HG03469 (cell line): ENCODE results near the gene AAK1.

Source experiments
- ATAC-seq: cut with Tn5 transposase; IDR thresholded peaks from one replicate; pipeline ENCODE4 v1.9.1; 2021; ENCODE audit warnings: mild to moderate bottlenecking, moderate library complexity, moderate number of reproducible peaks; ENCODE audit not compliant: unreplicated experiment

The AAK1 gene

DNA sequence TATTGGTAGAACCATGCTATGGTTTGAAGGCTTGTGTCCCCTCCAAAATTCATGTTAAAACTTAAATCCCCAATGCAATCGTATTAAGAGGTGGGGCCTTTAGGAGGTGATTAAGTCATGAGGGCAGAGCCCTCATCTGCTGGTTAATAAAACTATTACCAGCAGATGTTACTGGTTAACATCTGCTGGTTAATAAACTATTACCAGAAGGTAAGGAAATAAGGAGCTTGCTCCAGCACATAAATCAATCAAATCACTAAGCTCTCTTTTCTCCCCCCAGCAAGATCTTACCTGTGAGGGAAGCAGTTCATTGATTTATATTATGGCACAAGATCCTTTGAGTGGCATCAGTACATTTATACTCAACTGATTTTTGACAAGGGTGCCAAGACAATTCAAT, 96.9 kb downstream of the AAK1 start:
- no peak for ATAC-seq

DNA sequence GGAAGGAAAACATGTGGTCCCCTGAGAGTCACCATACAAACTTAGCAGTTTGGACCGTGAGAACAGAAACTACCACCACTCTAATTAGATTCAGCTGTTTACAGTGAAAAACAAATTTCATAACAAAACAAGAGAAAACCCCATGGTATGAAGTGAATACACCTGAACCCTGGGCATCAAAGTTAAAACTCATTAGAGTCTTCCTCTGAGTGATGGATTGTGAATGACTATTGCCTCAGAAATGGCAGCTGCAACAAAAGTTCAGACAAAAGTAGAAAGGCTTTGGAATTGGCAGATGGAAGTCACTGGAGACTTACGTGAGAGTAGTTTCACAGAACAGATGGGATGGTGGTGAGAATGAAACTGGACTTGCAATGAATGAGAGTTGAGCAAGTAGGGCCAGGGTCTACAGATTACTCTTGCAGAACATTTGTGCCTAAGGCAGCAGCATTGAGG, 98.0 kb downstream of the AAK1 start:
- no peak for ATAC-seq

DNA sequence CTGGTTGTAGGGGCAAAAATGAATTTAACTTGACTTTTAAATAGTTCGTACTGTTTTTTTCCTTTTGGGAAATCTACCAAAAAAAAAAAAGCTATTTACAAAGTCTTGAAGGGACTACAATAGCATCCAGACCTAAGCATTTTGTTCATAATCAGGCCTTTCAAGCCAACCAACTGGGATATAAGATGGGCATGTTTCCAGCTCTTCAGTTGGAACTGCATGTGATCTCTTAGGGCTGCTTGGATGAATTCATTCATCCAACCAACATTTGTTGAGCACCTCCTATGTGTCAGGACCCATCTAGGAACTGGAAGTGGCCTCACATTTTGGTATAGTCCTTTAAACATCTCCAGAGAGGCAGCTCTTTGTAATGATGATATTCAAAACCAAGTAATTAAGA, 98.6 kb downstream of the AAK1 start:
- ATAC-seq, result no peak

DNA sequence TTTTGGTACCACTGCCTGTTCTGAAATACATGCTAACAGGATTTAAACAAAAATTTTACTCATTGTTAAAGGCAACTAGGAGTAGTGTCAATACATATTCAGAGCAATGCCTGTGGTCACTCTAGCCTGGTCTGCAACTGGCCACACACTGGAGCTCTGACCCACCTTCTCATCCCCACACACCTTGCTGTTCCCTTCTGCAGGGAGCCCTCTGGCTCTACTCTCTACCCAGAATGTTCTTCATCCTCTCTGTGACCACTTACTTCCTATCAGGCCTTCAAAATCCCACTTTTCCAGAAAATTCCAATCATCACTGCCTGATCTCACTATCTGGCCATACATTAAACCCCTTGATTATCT, 104.0 kb downstream of the AAK1 start:
- ATAC-seq, result no peak

DNA sequence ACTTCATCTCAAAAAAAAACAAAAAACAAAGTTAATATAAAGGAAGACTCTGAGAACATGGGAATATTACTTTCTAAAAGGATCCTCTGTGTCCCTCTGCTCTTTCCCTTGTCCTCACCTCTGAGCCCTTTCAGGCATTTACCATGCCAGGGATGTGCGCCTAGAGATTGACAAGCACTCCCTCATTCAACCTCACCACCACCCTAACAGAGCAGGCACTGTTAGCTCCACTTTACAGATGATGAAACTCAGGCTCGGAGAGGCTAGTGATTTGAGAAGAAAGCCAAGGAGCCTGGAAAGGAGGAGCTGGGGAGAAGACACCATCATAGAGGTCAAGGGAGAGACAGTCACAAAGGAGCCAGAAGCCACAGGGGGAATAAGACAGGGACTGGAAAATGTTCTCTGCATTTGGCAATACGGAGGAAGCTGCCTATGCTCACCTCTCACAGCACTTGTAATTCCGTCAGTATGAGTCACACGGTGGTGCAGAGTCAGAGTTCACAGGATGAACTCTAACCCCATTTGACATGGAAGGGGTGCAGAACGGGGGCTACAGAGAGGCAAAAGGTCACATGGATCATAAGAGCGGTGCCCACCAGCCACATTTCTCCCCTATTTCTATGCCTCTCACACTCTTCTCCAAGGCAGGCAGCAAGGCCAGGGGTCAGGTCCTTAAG, 104.5 kb downstream of the AAK1 start:
- ATAC-seq, result no peak

DNA sequence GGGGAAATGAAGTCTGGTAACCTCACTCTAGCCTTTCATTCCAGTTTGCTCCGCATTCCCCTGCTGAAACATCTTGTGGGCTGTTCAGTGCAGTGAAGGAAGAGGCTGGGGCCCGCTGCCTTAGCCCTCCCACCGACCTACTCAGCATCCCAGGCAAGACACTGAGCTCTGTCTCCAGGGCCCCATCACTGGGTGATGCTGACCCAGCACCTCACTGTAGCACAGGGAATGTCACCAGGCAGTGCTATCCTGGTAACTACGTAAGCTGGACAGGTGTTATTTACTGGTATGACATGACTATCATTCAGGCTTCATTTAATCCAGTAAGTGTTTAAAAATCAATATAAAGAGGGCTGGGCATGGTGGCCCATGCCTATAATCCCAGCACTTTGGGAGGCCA, 105.3 kb downstream of the AAK1 start:
- ATAC-seq, result no peak

DNA sequence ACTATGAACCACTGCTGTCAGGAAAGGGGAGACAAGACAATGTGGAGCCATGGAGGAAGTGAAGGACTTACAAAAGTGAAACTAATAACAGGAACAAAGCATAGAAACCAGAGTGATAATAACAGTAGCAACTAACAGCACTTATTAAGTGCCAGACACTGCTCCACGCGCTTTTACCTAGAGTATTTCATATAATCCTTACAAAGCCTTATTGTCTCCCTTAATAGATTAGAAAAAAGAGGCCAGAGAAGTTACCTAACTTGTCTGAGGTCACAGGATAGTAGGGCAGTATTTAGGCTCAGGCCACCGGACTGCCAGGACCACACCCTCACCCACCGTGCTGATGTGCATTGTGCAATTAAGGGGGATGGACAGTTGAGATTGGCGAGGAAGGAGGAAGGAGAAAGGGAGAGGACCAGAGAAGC, 107.7 kb downstream of the AAK1 start:
- no peak for ATAC-seq

DNA sequence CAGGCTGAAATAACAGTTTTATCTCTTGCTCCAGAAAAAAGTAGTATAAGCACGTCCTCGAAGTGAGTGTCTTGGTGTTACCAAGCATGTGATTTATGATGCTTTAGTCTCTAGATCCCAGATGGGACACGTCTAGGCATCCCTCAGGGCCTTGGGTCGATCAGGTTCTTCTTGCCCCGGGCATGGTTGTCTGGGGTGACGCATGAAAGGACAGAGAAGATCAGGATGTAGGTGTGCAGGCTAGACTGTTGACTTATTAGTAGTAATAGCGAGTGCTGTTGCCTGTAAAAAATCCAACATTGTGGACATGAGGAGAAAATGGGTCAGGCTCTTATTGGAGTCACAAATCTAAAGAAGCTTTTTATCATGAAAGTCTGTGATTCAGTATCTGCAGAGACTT, 112.4 kb downstream of the AAK1 start:
- no peak for ATAC-seq

DNA sequence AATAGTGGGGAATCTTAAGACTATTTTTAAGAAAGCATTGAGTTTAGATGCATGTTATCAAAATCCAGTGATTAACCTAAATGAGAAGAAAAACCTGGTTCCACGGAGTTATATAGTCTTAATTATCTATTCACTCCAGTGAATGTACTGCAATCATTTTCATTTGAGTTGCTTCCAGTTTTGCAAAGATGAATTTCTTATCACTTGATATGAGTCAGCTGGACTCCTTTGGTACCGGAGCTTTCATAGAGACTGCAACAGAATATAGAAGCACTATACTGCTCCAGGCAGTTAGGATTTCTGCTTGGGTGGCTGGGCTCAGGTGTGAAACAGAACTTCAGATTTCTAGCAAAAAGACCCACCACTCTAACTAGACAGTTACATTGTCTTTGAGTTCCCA, 114.1 kb downstream of the AAK1 start:
- ATAC-seq, result no peak

DNA sequence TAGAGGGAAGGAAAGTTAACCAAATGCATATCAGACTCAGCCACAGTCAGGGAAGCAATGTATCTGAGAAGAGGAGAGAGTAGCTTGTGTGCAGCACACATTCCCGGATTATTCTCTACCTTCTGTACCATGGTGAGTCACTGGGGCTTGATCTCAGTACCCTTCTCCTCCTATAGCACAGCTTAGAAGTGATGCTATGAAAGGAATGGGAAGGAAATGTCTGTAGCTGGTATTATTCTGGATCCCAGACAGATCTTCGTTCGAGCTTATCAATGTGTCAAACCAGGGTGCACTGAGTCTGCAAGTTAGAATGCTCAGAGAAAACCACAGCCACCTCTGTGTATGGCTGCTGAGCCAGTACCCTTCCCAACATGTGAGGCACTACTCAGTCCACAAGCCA, 118.3 kb downstream of the AAK1 start:
- no peak for ATAC-seq

DNA sequence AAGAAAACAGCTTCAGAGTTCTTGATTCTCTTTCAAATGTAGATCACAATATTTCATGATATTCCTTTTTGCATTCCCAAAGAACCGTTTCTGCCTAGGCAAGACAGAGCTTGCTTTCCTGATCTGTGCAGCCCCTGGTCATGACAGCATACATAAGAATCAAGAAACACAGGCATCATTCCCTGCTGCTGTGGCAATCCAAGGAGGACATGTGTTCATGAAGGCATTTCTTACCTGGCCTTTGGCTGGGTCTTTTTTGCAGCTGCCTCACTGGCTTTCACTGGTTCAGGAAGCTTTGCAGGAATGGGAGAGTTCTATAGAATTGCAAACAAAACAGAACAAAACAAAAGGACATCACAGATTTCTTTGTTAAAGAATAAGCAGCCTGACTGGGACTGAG, 118.7 kb downstream of the AAK1 start:
- no peak for ATAC-seq

DNA sequence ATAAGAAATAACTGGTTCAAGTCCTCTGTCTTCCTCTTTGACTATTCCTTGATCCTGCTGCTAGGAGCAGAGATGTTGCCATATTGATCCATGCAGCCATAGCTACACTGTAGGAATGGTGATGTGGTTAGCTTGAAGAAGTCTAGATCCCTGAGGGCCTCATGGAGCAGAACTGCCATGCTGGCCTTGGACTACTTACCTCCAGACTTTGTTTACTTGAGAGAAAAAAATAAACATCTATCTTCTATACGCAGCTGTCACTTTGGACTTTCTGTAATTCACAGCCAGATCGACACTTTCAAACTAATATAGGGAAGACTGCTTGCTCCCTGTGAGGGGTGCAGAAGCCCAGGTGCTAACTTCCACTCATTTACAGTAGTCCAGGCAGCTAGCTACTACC, 121.8 kb downstream of the AAK1 start:
- no peak for ATAC-seq

DNA sequence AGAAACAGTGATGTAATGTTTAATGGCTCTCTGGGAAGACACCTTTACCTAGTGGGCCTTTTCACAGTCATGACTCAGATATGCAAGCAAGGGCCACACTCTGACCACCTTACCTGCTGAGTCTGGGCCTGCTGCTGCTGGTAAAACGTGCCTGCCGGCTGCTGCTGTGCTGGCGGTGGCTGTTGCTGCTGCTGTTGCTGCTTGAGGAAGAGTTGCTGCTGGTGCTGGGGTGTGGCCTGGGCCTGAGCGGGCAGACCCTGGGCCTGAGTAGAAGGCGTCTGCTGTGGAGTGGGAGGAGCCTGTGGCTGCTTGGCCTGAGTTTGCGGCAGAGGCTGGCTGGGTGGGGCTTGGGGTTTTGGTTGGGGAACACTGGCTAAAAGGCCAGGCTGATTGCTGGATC, 124.7 kb downstream of the AAK1 start:
- ATAC-seq, result no peak

DNA sequence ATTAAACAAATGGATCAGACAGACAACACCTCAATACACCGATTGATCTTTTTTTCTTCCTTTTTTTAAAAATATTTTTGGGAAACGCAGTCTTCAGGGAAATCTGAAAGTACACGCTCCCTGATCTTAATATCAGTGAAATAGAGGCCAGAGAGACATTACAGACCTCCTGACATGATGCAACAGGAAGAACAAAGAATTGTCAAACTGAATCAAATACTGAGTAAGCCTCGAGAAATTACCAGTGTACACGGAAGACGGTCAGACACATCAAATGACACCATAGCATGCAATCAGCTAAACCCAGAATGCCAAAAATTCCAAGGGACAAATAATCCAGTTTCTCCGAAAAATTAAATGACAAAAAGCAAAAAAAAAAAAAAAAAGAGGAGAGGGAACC, 126.1 kb downstream of the AAK1 start:
- ATAC-seq, result no peak

DNA sequence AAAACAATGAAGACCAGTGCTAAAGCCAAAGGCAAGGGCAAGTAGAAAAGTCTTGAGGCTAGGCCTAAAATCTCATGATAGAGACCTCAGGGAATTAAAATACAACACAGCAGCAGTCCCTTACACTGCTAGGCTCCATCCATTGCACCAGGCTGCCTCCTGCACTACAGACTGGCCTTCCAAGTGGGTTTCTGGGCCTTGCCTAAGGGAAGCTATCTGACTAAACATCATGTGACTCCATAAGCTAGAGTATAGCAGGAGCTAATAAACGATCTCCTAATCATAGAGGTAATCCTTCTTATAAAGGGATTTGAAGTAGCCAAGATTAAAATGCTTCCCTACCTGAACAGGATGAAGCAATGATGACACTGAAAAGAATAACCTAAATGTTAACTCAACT, 128.7 kb downstream of the AAK1 start:
- no peak for ATAC-seq

DNA sequence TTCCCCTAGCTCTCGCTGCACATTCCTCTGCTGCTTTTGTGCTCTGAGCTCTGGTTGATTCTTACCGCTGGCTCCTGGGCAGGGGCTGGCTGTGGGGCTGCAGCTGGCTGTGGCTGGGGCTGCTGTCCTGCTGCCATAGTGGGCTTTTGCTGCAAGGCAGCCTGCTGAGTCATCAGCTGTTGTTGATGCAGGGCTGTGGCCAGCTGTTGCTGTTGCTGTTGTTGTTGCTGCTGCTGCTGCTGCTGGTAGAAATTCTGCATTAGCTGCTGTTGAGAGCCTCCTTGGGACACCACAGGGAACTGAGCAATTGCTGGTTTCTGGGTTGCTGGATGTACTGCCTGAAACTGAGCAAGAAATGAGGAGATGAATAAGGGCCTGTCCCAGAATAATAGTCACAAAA, 129.1 kb downstream of the AAK1 start:
- no peak for ATAC-seq

DNA sequence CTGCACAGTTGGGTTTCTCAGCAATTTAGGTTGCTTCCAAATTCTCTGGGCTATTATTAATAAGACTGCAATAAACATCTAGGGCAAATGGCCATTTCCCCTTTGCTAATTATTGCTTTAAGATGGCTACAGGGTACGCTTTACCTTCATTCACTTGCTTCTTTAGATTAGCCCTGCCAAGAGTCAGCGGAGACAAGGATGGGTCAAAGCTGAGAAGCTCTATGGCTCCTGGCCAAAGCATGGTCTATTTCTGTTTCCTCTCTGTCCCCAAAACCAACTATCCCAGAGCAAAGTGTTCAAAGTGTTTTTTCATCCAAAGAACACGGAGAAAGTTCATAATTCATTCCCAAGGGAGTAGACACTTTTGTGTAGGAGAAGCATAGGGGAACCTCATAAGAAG, 131.1 kb downstream of the AAK1 start:
- no peak for ATAC-seq

DNA sequence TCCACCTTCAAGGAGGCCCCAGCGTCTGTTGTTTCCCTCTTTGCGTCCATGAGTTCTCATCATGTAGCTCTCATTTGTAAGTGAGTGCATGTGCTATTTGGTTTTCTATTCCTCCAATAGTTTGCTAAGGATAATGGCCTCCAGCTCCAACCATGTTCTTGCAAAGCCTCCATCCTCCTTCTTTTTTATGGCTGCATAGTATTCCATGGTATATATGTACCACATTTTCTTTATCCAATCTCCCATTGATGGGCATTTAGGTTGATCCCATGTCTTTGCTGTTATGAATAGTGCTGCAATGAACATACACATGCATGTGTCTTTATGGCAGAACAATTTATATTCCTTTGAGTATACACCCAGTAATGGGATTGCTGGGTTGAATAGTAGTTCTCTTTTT, 133.3 kb downstream of the AAK1 start:
- ATAC-seq, result no peak

DNA sequence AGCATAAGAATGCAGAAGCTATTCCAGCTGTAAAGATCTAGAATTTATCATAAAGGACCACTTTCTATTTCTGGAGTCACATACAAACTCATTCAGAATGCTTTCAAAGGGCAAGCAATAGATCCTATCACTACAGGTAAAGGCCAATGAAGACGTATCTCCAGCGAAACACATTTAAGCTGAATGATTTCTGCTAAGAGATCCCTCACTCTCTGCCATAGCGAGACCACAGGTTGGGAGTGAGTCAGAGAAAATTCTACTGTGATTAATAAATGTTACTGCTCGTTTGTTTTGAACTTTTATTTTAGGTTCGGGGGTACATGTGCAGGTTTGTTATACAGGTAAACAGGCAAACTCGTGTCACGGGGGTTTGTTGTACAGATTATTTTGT, 133.8 kb downstream of the AAK1 start:
- no peak for ATAC-seq

DNA sequence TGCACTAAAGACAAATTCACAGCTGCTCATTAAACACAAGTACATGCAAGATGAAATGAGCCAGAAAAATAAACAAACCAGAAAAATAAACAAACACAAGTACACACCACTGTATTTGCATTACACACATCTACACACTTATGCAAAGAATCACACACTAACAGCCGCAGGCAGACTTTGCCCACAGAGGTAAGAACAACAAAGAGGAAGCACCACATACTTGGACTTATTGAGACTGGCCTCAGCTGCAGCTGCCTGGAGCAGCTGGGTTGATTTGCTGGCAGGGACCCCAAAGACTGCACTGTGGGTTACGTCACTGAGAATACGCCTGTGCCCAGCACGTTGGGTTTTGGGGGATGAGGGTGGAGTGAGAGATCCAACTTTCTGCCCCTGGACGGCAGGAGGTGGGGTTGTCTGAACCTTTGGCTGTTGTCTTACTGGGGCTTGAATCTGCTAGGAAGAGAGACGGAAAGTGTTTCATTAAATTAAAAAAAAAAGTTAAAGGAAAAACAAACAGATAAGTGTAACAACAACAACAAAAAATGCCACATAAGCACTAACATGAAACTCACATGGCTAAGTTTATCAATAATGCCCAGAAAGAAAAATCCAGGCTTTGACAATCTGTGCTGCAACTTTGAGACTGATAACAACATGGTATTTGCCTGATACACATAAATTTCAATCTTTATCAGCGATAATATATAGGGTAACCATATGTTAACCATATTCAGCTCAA, 134.4 kb downstream of the AAK1 start:
- no peak for ATAC-seq

DNA sequence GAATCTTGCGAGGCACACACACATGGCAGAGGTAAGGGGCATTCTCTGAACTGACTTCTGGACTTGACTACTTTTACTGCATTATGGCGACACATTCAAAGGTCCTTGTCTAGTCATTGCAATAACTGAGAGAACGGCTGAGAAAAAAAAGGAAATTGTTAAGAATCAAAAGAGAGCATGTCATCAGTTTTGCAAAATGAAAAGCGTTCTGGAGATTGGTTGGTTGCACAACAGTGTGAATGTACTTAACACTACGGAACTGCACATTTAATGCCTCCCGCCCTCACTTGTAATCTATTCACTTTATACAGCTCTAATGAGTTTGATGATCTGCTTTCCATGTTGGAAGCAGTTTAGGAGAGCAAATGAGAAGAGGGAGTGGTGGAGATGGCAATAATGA, 137.8 kb downstream of the AAK1 start:
- ATAC-seq, result no peak

DNA sequence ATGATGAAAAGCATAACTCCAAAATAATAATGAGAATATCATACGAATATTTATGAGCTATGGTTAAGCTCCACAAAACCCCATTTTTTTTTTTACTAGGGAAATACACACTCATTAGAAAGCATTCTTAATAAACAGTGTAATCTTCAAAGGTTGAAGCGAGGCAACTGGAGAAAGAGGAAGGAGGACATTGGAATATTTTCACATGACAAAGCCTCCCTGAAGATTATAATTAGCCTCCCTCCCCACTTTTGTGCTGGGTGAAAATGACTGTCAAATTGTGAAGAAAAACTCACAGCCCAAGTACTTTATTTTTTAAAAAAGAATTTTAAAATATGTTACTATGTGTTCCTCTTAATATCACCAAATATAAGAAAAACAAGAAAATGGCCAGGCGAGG, 142.2 kb downstream of the AAK1 start:
- no peak for ATAC-seq

DNA sequence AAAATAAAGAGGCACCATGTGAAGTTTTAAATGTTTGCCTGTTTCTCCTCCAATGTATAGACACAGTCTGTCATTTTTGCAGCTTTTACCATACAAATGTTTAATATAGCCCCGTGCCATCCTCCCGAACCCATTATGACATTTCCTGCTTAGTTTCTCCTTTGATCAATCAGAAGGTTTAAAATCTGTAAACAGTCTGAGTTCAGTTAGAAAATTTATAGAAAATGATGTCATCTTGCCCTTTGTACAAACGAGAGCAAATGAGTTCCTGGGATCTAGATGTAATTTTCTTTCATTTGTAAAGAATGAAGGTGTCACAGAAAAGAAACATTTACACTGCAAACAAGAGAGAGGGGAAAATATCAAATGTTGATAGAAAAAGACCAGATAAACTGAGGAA, 143.6 kb downstream of the AAK1 start:
- ATAC-seq, result no peak
